Epidermal melanocyte (primary cell): ENCODE data around the gene PNMA8B.

ENCODE experiments used
- DNase-seq: peaks from one replicate; pipeline ENCODE4 v3.0.0; 2011; ENCODE audit warnings: low spot score; ENCODE audit not compliant: insufficient read length

Gene PNMA8B

DNA sequence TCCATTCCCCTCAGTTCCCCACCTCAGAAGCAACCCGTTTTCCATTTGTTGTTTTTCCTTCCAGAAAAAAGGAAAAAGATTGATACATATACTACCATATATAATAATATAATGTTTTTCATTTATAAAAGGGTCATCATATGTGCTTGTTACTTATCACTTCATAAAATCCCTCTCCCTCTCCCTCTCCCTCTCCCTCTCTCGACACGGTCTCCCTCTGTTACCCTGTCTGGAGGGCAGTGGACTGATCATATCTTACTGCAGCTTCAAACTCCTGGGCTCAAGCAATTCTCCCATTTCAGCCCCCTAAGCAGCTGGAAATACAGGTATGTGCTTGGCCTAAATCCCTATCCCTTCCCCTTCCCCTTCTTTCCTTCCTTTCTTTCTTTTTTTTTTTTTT, 41.4 kb downstream of the PNMA8B start:
- no peak for DNase-seq

DNA sequence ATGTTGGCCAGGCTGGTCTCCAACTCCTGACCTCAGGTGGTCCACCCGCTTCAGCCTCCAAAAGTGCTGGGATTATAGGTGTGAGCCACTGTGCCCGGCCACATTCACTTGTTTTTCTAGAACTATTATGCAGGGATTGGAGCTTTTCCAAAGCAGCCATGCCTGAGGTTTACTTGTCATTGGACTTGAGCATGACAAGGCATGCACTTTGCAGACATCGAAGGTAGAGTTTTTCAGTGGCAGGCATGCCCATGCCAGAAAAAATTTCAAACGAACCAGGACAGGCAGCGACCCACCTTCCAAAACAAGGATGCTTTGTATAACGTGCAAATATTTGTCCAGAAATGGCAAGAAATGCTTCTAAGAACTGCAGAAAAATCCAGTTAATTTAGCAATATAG, 42.0 kb downstream of the PNMA8B start:
- DNase-seq, result no peak

DNA sequence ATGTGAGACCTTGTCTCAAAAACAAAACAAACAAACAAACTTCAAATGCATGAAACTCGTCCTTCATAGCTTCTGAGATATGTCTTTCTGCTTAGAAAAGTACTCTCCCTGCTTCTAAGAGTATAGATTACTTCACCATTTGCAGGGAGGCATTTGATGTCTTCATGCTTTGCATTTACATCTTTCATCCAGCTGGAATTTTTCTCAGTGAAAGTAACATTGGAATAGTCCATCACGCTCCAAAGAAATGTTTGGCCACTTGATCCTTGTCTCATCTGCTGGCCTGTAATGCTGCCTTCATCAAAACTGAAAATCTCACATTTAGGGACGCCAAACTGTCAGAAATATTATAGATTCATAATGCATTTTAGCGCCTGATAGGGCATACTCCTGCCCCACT, 43.5 kb downstream of the PNMA8B start:
- DNase-seq, result no peak

DNA sequence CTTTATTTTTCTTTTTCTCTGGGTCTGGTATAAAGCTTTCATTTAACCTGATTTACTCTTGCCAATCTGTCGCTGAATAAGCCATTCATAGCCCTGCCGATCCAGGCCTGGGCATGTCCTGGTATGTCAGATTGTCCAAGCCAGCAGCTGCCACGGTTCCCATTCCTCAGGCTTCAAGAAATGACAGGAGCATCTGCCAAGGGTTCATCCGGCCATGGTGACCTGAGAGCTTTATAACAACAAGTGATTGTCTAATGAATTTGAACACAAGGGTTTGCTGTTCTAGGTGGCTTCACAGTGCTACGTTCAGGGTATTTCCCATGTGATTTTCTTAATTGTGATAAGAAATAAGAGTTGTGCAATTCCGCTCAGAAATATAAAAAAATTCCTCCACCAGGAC, 44.3 kb downstream of the PNMA8B start:
- DNase-seq, result no peak

DNA sequence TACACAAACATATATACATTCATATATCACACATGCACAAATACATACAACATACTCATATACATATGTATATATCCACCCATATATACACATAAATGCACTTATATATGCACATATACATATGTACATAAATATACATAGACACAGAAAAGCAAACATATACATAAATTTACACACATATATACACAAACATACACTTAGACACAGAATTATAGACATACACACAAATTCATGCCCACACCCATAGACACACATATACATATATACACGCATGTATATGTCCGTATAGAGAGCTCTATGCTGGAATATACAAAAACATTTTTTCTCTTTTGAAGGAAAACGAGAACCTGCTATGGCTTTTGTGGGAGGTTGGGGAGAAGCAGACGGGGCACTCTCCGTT, 44.9 kb downstream of the PNMA8B start:
- DNase-seq, result no peak

DNA sequence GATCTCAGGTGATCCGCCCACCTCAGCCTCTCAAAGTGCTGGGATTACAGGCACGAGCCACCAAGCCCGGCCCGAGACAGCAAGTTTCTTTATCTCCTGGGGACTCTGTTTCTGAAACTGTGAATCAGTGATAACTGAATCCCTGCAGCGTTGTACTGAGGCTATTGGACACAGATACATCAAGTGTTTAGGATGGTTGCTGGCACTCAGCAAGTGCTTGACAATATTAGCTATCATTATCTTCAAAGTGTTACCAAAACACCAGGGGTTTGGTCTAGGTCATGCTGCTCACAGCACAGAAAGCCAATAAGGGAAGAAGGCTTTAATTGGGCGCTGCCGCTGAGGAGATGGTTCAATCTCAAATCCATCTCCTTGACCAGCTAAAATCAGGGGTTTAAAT, 46.4 kb downstream of the PNMA8B start:
- no peak for DNase-seq

DNA sequence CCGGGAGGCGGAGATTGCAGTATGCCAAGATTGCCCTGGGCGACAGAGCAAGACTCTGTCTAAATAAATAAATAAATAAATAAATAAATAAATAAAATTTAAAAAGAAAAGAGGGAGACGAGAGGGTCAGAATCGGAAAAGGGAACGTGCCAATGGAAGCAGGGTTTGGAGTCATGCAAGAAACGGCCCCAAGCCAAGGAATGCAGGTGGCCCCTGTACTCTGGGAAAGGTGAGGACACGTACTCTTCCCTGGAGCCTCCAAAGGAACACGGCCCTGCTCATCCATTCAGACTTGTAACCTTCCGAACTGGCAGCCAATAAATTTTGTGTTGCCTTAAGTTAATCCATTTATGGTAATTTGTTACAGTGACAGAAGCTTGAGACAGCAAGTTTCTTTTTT, 47.1 kb downstream of the PNMA8B start:
- DNase-seq, result no peak

DNA sequence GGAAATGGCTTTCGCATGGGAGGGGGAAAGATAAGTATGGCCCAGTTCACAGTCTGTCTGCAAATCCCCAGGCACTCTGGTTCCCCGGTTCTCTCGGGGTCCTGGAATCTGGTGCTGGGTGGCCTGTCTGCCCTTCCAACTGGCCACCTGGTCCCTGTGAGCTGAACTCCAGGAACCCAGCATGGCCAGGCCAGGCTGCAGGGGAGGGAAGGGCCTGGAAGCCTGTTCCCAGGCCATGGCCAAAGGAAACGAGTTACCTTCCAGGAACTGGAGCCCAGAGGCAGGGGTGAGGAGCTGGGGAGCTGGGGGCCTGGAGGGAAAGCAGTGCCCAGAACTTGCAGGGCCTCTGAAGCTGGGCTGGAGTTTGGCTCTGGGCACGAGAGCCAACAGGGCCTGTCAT, 47.8 kb downstream of the PNMA8B start:
- no peak for DNase-seq

DNA sequence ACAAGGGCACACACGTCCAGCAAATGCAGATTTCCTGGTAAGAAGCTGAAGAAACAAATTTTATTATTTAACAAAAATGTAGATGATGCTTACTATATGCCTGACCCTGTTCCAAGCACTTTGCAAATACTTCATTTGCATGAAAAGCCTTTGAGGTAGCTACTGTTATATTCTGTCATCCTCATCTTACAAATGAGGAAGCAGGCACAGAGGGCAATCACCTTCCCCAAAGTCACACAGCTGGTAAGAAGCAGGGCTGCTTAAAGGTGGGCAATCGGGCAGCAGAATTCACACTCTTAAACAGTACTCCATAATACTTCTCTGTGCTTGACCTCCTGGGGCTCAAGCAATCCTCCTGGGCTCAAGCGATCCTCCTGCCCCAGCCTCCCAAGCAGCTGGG, 48.7 kb downstream of the PNMA8B start:
- DNase-seq, result no peak

DNA sequence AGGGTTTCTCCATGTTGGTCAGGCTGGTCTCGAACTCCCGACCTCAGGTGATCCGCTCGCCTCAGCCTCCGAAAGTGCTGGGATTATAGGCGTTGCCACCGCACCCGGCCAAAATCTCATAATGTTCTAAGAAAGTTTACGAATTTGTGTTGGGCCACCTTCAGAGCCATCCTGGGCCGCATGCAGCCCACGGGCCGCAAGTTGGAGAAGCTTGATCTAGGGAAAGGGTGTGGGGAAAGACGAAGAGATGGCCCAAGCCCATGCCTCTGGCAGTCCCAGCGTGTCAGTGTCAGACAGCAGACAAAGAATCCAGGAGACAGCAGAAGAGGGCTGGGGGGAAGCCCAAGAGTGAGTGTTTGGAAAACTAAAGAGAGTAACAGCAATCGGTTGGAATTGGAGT, 49.6 kb downstream of the PNMA8B start:
- DNase-seq, result no peak

DNA sequence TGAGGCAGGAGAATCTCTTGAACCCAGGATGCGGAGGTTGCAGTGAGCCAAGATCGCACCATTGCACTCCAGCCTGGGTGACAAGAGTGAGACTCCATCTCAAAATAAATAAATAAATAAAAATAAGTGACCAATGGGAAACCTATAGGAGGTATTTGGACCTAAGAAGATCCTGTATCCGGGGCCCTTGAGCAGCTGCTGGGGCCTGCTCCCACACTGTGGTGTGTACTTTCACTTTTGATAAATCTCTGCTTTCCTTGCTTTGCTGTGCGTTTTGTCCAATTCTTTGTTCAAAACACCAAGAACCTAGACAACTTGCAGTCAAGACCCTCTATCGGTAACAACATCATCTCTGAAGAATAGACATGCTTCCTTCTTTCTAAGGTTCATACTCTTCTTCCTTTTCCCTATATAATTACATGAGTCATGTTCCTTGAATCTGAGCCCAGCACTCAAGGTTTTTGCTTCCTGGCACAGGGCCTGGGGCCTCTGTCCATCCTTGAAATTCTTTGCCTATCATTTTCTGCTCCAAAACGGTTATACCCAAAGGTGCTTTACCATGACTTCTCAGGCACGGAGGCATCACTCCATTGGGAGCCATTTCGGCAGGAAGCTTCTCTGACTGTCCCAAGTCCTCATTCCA, 52.7 kb downstream of the PNMA8B start:
- no peak for DNase-seq

DNA sequence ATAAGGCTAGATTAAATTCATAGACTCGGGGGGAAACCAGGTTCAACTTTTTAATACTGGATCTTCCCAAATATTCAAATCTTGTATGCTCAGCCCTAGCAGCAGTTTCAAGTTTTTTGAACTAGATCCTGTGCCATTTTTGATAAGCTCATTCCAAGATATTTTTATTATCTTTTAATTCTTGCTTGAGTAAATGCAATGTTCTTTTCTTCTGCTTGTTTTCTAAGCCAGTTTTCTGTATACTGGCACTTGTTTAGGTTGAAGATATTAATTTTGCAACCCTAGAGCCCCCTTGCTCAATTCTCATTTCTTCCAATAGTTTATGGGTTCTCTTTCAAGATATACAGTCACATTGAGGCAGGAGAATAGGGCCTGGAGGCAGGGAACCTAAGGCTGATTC, 53.8 kb downstream of the PNMA8B start:
- DNase-seq, result no peak
